Colon (tissue), 2 donors: Measurements from ENCODE around the gene PLPP4.

Source experiments
- FAIRE-seq: peaks from 2 replicates; lab custom pipeline; 2012; peaks lifted over from hg19 to GRCh38; lab: Jason Lieb, UNC
- donor health status: control.
- donor health status: control.

Gene PLPP4

GRCh38 chr10:120613180-120613579 lies 156.2 kb downstream of the PLPP4 start:
- no peak for FAIRE-seq

- FAIRE-seq, result no peak
These were observed 157.7 kb downstream of the PLPP4 start for GRCh38 chr10:120614680-120615079.

GRCh38 chr10:120616311-120616911 lies 159.4 kb downstream of the PLPP4 start:
- FAIRE-seq, result no peak

- FAIRE-seq, result no peak
These were observed 171.2 kb downstream of the PLPP4 start for GRCh38 chr10:120628197-120628596.

- no peak for FAIRE-seq
These were observed 173.2 kb downstream of the PLPP4 start for GRCh38 chr10:120630266-120630665.

GRCh38 chr10:120632047-120632446 lies 175.0 kb downstream of the PLPP4 start:
- no peak for FAIRE-seq

GRCh38 chr10:120632942-120633341 lies 175.9 kb downstream of the PLPP4 start:
- no peak for FAIRE-seq

GRCh38 chr10:120634659-120635058 lies 177.6 kb downstream of the PLPP4 start:
- no peak for FAIRE-seq
